ENCODE measurements around the gene C4orf50. TPM values are rescaled to one million over a fixed set of nuclear protein-coding genes. Genes with fewer than 3 reads are reported as not detected.

C4orf50 gene
- total RNA-seq, 4 donors from 2014 or later = 0.21 to 0.30 TPM; not detected in 2

DNA sequence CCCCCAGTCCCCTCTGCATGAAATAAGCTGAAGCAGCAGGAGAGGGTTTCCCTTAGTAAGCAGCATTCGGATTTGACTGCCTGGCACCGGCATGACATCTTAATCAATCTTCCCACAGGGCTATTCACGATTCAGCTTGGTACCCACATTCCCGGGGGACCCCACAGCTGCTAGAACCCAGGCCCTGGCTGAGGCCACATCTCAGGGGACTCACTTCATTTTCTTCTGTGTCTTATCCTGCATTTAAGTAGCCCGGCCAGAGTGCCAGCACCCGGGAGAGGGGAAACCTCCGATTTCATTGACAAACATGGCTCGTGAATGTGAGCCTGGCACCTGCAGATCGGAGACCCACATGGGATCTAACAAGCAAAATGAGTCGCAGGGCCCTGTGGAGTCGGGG, 73.1 kb downstream of the C4orf50 start:
- H3K9me3 ChIP-seq = peaks cover 0 to 39% (median 0%) of the 10 kb centered on the region in 4 donors
- TF ChIP-seq, protein P1, sequence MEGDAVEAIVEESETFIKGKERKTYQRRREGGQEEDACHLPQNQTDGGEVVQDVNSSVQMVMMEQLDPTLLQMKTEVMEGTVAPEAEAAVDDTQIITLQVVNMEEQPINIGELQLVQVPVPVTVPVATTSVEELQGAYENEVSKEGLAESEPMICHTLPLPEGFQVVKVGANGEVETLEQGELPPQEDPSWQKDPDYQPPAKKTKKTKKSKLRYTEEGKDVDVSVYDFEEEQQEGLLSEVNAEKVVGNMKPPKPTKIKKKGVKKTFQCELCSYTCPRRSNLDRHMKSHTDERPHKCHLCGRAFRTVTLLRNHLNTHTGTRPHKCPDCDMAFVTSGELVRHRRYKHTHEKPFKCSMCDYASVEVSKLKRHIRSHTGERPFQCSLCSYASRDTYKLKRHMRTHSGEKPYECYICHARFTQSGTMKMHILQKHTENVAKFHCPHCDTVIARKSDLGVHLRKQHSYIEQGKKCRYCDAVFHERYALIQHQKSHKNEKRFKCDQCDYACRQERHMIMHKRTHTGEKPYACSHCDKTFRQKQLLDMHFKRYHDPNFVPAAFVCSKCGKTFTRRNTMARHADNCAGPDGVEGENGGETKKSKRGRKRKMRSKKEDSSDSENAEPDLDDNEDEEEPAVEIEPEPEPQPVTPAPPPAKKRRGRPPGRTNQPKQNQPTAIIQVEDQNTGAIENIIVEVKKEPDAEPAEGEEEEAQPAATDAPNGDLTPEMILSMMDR (IDR thresholded peaks at IDR 0.05) = no peak
- TF ChIP-seq EP300 (IDR thresholded peaks at IDR 0.05) (no peak), POLR2A (IDR thresholded peaks at IDR 0.05) (no peak)
- H3K4me3 ChIP-seq = no peak overlapping the region
- H3K4me1 ChIP-seq = no peaks in the 10 kb centered on the region
- no peaks in the 10 kb centered on the region for H3K36me3 ChIP-seq
- DNase-seq (ENCODE audit: low spot score in 2 of 2) = no peak
- H3K27ac ChIP-seq = no peak overlapping the region
- WGBS, 2 donors = 85 to 94% methylated on average over 11 of the region's 11 CpGs
- H3K27me3 ChIP-seq = no peaks in the 10 kb centered on the region

DNA sequence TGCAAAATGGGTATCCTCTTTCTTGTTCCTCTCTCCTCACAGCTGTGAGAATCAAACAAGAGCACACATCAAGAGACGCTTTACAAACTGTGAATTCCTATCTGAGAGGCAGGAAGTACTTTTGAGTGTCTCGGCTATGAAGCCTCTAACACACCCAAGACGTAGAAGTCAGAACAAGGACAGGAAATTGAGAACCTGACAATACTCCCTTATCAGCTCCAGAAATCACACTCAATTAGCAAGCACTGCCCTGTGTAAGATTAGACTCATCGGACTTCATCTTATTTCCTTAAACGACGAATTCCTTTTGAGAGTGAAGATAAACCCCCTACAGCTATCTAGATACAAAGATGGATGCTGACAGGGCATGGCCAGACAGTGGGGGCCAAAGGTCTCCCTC, 74.7 kb downstream of the C4orf50 start:
- Histone ChIP-seq H3K36me3 (no peaks in the 10 kb centered on the region), H3K27me3 (no peaks in the 10 kb centered on the region), H3K4me1 (no peaks in the 10 kb centered on the region), H3K9me3 (peaks cover 0 to 40% (median 0%) of the 10 kb centered on the region in 4 donors), H3K27ac (no peak overlapping the region), H3K4me3 (no peak overlapping the region)
- DNase-seq (ENCODE audit: low spot score in 2 of 2) = no peak
- WGBS, 2 donors = 28 to 40% methylated on average over 6 of the region's 6 CpGs
- TF ChIP-seq POLR2A (IDR thresholded peaks at IDR 0.05) = no peak
- TF ChIP-seq EP300 (IDR thresholded peaks at IDR 0.05) = no peak
- TF ChIP-seq, protein P1 (IDR thresholded peaks at IDR 0.05) = no peak

DNA sequence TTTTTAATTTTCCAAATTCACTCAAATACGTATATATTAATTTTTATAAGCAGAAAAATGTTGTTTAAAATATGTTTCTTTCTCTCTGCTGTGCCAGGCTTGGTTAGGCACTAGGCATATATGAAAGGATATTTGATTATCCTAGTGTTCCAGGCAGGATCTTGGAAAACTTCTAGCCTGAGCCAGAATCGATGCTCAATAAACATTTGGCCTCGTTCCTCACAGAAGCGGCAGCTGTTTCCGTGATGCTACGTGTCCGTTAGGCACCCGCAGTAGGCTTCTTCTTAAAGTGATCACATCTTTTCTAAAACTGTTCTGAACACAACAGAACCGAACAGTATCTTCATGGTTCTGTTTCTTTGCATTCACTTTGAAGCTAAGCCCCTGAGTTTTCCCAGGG, 75.3 kb downstream of the C4orf50 start:
- no peak for DNase-seq (ENCODE audit: low spot score in 2 of 2)
- no peaks in the 10 kb centered on the region for H3K36me3 ChIP-seq
- no peaks in the 10 kb centered on the region for H3K27me3 ChIP-seq
- no peak for TF ChIP-seq EP300 (IDR thresholded peaks at IDR 0.05)
- TF ChIP-seq, protein P1 (IDR thresholded peaks at IDR 0.05) = no peak
- TF ChIP-seq POLR2A (IDR thresholded peaks at IDR 0.05) = no peak
- no peak overlapping the region for H3K4me3 ChIP-seq
- H3K9me3 ChIP-seq = peaks cover 0 to 40% (median 0%) of the 10 kb centered on the region in 4 donors
- no peak overlapping the region for H3K27ac ChIP-seq
- H3K4me1 ChIP-seq = no peaks in the 10 kb centered on the region
- 37 to 43% methylated on average over 9 of the region's 9 CpGs for WGBS, 2 donors

DNA sequence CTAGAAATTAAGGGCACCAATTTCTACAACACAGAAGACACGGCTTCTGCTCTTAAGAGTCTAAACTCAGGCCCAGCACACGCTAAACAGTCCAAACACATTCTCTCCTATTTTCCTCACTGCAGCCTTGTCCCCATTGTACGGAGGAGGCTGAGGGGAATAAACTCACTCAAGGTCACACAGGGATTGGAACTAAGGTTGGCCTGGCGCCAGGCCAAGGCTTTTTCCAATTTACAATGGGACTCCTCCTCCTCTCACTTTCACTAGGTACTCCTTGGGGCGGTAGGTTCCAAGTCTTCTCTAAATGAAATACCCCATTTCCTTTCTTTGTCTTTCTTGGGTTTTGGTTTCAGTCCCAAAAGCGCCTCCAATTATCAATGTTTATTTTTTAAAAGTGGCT, 76.6 kb downstream of the C4orf50 start:
- DNase-seq (ENCODE audit: low spot score in 2 of 2) = no peak
- 60 to 72% methylated on average over 6 of the region's 6 CpGs for WGBS, 2 donors
- Histone ChIP-seq H3K27me3 (no peaks in the 10 kb centered on the region), H3K4me3 (no peak overlapping the region), H3K4me1 (no peaks in the 10 kb centered on the region), H3K27ac (no peak overlapping the region), H3K9me3 (peaks cover 0 to 27% (median 0%) of the 10 kb centered on the region in 4 donors), H3K36me3 (no peaks in the 10 kb centered on the region)
- TF ChIP-seq EP300 (IDR thresholded peaks at IDR 0.05) (no peak), POLR2A (IDR thresholded peaks at IDR 0.05) (no peak)
- TF ChIP-seq, protein P1 (IDR thresholded peaks at IDR 0.05) = no peak

DNA sequence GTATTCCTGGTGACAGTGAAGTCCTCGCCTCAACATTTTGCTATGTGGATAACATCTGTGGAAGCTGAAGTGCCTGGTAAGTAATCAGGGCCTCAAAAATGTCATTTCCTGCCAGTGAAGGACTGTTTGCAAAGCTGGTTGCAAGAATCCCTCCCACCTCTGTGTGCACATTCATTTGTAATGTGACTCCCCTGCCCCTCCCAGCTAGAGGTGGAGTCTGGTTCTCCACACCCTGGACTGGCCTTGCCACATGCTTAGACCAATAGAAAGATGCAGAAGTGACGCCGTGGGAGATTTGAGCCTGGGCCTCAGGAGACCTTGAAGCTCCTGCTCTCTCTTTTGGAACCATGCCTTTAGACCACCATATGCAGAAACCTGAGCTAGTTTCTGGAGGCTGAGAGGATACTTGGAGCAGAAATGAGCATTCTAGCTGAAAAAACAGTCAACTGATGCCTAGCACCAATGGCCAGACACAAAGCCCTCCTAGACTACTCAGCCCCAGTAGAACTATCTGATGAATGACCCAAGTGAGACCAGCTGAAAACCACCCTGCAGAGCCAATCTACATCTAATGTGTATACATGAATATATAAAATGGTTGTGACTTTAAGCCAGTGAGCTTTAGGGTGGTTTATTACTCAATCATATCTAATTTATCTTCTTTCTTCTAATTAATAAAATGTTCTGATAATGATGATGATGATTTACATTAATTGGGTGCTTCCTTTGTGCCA, 77.6 kb downstream of the C4orf50 start:
- no peak overlapping the region for H3K27ac ChIP-seq
- no peak for DNase-seq (ENCODE audit: low spot score in 2 of 2)
- TF ChIP-seq POLR2A (IDR thresholded peaks at IDR 0.05) (no peak), EP300 (IDR thresholded peaks at IDR 0.05) (no peak)
- TF ChIP-seq, protein P1 (IDR thresholded peaks at IDR 0.05) = no peak
- WGBS, 2 donors = 46% methylated on average over 3 of the region's 3 CpGs
- H3K4me3 ChIP-seq = no peak overlapping the region
- H3K4me1 ChIP-seq = no peaks in the 10 kb centered on the region
- no peaks in the 10 kb centered on the region for H3K36me3 ChIP-seq
- H3K27me3 ChIP-seq = no peaks in the 10 kb centered on the region
- peaks cover 0 to 17% (median 0%) of the 10 kb centered on the region in 4 donors for H3K9me3 ChIP-seq

Measured in tibial nerve (tissue), 4 donors.